HCT116 (cell line): ENCODE results near the gene ATP1A1. TPM values are rescaled to one million over a fixed set of nuclear protein-coding genes. Genes with fewer than 3 reads are reported as not detected.

Experiments used
- ATAC-seq: fragments of 200-7000 bp; cut with Tn5 transposase; 2 replicates; pipeline ENCODE4 v1.9.1; 2020; ENCODE audit warnings: mild to moderate bottlenecking, moderate library complexity
- BruUV-seq: library from RNA; stranded (reverse); fragments of 400-500 nt; replicated peaks from 2 replicates; lab custom pipeline; 2021; lab: Mats Ljungman, UMichigan
- CTCF ChIA-PET: fragments of 300-600 bp; sonication (Branson Sonifier 250); formaldehyde crosslinking; loops from one replicate; lab custom pipeline; 2021; ENCODE audit warnings: antibody characterized with exemption; lab: Charles Lee
- POLR2A ChIA-PET: fragments of 300-600, 350-600 bp; sonication (Branson Sonifier 250); formaldehyde crosslinking; loops from one replicate; lab custom pipeline; 2021; ENCODE audit warnings: antibody characterized with exemption; lab: Charles Lee
- RAD21 ChIA-PET, 2 experiments: fragments of 300-600 bp; sonication (Branson Sonifier 250); formaldehyde crosslinking; loops; one replicate each; lab custom pipeline; 2023; ENCODE audit warnings: low total read pairs in 2 of 2; ENCODE audit not compliant: uncharacterized antibody in 2 of 2, unreplicated experiment in 2 of 2, low non-redundant PET in 1 of 2; lab: Charles Lee
- DNase-seq: peaks from one replicate; pipeline ENCODE4 v3.0.0-alpha.2; 2010; ENCODE audit warnings: low read depth, low spot score
- H2AFZ ChIP-seq: fragments of 200-600 bp; shearing (Covaris generic), sonication (generic); 2 replicates; pipeline ENCODE4 v1.6.1; 2017; ENCODE audit warnings: low read depth, mixed run types, mixed read lengths, antibody characterized with exemption, low read length; ENCODE audit not compliant: poor library complexity, severe bottlenecking
- H3K27ac ChIP-seq: 2 replicates; pipeline ENCODE4 v1.5.1; 2012; ENCODE audit warnings: low read depth, low read length
- H3K27me3 ChIP-seq: fragments of 200-600 bp; sonication (generic); 2 replicates; pipeline ENCODE4 v1.6.1; 2016; ENCODE audit warnings: mixed run types, low read length, mixed read lengths; ENCODE audit not compliant: insufficient read depth
- H3K36me3 ChIP-seq, 2 experiments: fragments of 200-500 bp in 1 of 2; fragments of 200-600 bp in 1 of 2; sonication (Bioruptor generic) in 1 of 2; sonication (generic) in 1 of 2; 2 replicates each; pipeline versions ENCODE4 v1.5.1 to v1.6.1; 2014 to 2016; ENCODE audit warnings: low read length in 2 of 2, inconsistent platforms in 1 of 2, mixed read lengths in 1 of 2, mixed run types in 1 of 2; ENCODE audit not compliant: insufficient read depth in 2 of 2, control insufficient read depth in 1 of 2
- H3K4me1 ChIP-seq, 2 experiments: fragments of 200-600 bp in 1 of 2; sonication (generic) in 1 of 2; 2 replicates each; pipeline versions ENCODE4 v1.5.1 to v1.6.1; 2012 to 2017; ENCODE audit warnings: low read length in 2 of 2, inconsistent platforms in 1 of 2, mild to moderate bottlenecking in 1 of 2, mixed read lengths in 1 of 2, mixed run types in 1 of 2, moderate library complexity in 1 of 2; ENCODE audit not compliant: insufficient read depth in 2 of 2, control insufficient read depth in 1 of 2
- H3K4me2 ChIP-seq: fragments of 200-600 bp; sonication (generic); 2 replicates; pipeline ENCODE4 v1.6.1; 2017; ENCODE audit warnings: mixed run types, low read length, mixed read lengths
- H3K4me3 ChIP-seq, 2 experiments: fragments of 200-600 bp in 1 of 2; sonication (generic) in 1 of 2; replicated peaks in 1 of 2; 2 replicates each; pipeline ENCODE4 v1.5.1; 2011 to 2016; ENCODE audit warnings: low read length in 2 of 2, control low read depth in 1 of 2, low read depth in 1 of 2, mild to moderate bottlenecking in 1 of 2, mixed read lengths in 1 of 2, mixed run types in 1 of 2
- H3K79me2 ChIP-seq: fragments of 200-600 bp; sonication (generic); 2 replicates; pipeline ENCODE4 v1.6.1; 2017; ENCODE audit warnings: mild to moderate bottlenecking, mixed run types, low read length, moderate library complexity, mixed read lengths; ENCODE audit not compliant: insufficient read depth
- H3K9ac ChIP-seq: fragments of 200-600 bp; sonication (generic); 2 replicates; pipeline ENCODE4 v1.6.1; 2016; ENCODE audit warnings: low read length, mixed read lengths
- H3K9me2 ChIP-seq: fragments of 200-600 bp; sonication (generic), shearing (Covaris generic); 2 replicates; pipeline ENCODE4 v1.6.1; 2017; ENCODE audit warnings: mixed run types, mild to moderate bottlenecking, moderate library complexity; ENCODE audit not compliant: insufficient read depth
- H3K9me3 ChIP-seq, 2 experiments: fragments of 200-500 bp in 1 of 2; fragments of 200-600 bp in 1 of 2; sonication (Bioruptor generic) in 1 of 2; sonication (generic) in 1 of 2; 2 replicates each; pipeline ENCODE4 v1.6.1; 2014 to 2017; ENCODE audit warnings: low read length in 2 of 2, mixed read lengths in 2 of 2, inconsistent platforms in 1 of 2, low read depth in 1 of 2, mild to moderate bottlenecking in 1 of 2, mixed run types in 1 of 2, moderate library complexity in 1 of 2; ENCODE audit not compliant: control insufficient read depth in 1 of 2, insufficient read depth in 1 of 2
- H4K20me1 ChIP-seq: fragments of 200-600 bp; sonication (generic), shearing (Covaris generic); 2 replicates; pipeline ENCODE4 v1.6.1; 2017; ENCODE audit warnings: mixed run types, mild to moderate bottlenecking, moderate library complexity; ENCODE audit not compliant: insufficient read depth
- EGR1 ChIP-seq: IDR thresholded peaks from 2 replicates; pipeline ENCODE4 v1.6.1; 2012; ENCODE audit warnings: low read depth
- ELF1 ChIP-seq: IDR thresholded peaks from 2 replicates; pipeline ENCODE4 v1.6.1; 2012; ENCODE audit warnings: low read depth, borderline replicate concordance
- JUND ChIP-seq: IDR thresholded peaks from 2 replicates; pipeline ENCODE4 v1.6.1; 2012
- POLR2AphosphoS5 ChIP-seq: IDR thresholded peaks from 2 replicates; pipeline ENCODE4 v1.6.1; 2011; ENCODE audit warnings: mild to moderate bottlenecking, low read depth, low read length, moderate library complexity
- RAD21 ChIP-seq: IDR thresholded peaks from 2 replicates; pipeline ENCODE4 v1.6.1; 2012; ENCODE audit warnings: low read depth, mild to moderate bottlenecking
- SP1 ChIP-seq: IDR thresholded peaks from 2 replicates; pipeline ENCODE4 v1.6.1; 2012; ENCODE audit warnings: low read depth
- SRF ChIP-seq: IDR thresholded peaks from 2 replicates; pipeline ENCODE4 v1.6.1; 2012; ENCODE audit warnings: low read depth
- TCF7L2 ChIP-seq: IDR thresholded peaks from 2 replicates; pipeline ENCODE4 v1.7.0; 2011; ENCODE audit warnings: borderline replicate concordance, inconsistent platforms; ENCODE audit not compliant: insufficient read depth, insufficient read length; ENCODE audit errors: extremely low read depth
- YY1 ChIP-seq: IDR thresholded peaks from 2 replicates; pipeline ENCODE4 v1.6.1; 2011; ENCODE audit warnings: low read length, low read depth, moderate library complexity, mild to moderate bottlenecking; ENCODE audit not compliant: insufficient replicate concordance; ENCODE audit errors: extremely low read depth
- ZBTB33 ChIP-seq: IDR thresholded peaks from 2 replicates; pipeline ENCODE4 v1.6.1; 2011; ENCODE audit warnings: mild to moderate bottlenecking, low read length, moderate library complexity; ENCODE audit not compliant: insufficient replicate concordance; ENCODE audit errors: extremely low read depth
- ZFX ChIP-seq: fragments of 450-650 bp; IDR thresholded peaks from 2 replicates; pipeline ENCODE4 v1.6.1; 2017
- intact Hi-C: fragments of 100-400 bp; cut with micrococcal nuclease; formaldehyde crosslinking; loops from 2 replicates; pipeline ENCODE4 v1.10.0; 2022
- total RNA-seq: library from RNA; stranded (reverse); gene quantifications from one replicate; pipeline ENCODE4 v1.2.1, GENCODE V29; 2021; ENCODE audit not compliant: unreplicated experiment

Gene ATP1A1
- total RNA-seq, 1 experiment from 2014 or later, result 290 TPM

GRCh38 chr1:116346943-116347673 lies 25.9 kb upstream of the ATP1A1 start:
- Histone ChIP-seq H3K9me3 (no peaks in the 10 kb centered on the region), H4K20me1 (no peaks in the 10 kb centered on the region), H3K4me1 (no peaks in the 10 kb centered on the region), H3K4me2 (no peak overlapping the region), H2AFZ (no peak overlapping the region), H3K9me2 (no peaks in the 10 kb centered on the region), H3K4me3 (no peak overlapping the region), H3K27ac (no peak overlapping the region), H3K27me3 (no peaks in the 10 kb centered on the region), H3K9ac (no peak overlapping the region), H3K36me3 (no peaks in the 10 kb centered on the region), H3K79me2 (no peaks in the 10 kb centered on the region)
- DNase-seq, result no peak
- ATAC-seq, result no peak
- ChIA-PET CTCF (no interaction called here), RAD21 (no interaction called here), POLR2A (no interaction called here)
- BruUV-seq, result no TSS peak
- TF ChIP-seq JUND (no peak), RAD21 (no peak), YY1 (no peak), ZBTB33 (no peak), TCF7L2 (no peak), SRF (no peak), ELF1 (no peak), SP1 (no peak), POLR2AphosphoS5 (no peak), EGR1 (no peak), ZFX (no peak)
- intact Hi-C loops, result no loop called here
